Measurements from ENCODE around the gene AUNIP. TPM values are rescaled to one million over a fixed set of nuclear protein-coding genes. Genes with fewer than 3 reads are reported as not detected.

AUNIP gene
- polyA plus RNA-seq, 1 of the 3 experiments (the other 2 are of a cell fraction) = 1.9 TPM

DNA sequence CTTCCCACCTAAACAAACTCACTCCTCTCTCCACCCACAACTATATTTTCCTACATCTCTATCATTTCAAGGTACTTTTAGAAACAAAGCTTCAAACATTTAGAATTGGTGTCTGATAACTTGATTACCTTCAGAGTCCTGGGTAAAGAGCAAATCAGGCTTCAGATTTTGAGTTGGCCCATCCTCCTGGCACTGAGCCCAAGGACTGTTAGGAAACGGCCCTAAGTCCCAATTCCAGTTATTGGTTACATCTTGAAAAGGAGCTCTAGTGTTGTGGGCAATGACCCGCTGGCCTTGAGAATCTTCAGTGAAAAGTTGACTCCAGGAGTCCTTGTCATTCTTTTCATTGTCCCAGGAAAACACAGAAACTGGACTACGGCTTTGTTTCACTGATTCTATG lies 24.4 kb downstream of the AUNIP start:
- DNase-seq = no peak
- ChIA-PET POLR2A (no interaction called here), CTCF (interaction anchor here (1.2 to 2.0 kb wide), 3 partner anchors 8 to 169 kb away, joined by 3 to 4 read pairs (median 3); no protein-coding TSS in a partner anchor)
- Histone ChIP-seq H3K9ac (no peak overlapping the region), H4K20me1 (ENCODE audit: insufficient read depth) (no peaks in the 10 kb centered on the region), H3K27ac (ENCODE audit: low read depth in 2 of 2, low read length in 1 of 2) (no peak overlapping the region), H3F3A (replicated peaks; ENCODE audit: insufficient read depth) (peaks cover 13% of the 10 kb centered on the region), H3K79me2 (ENCODE audit: insufficient read depth) (no peaks in the 10 kb centered on the region; the same call in 1 of the 2 replicates), H3K36me3 (replicated peaks in 1 of 2; ENCODE audit: control insufficient read depth in 1 of 2, insufficient read depth in 2 of 2, low read length in 1 of 2) (peaks cover 25 to 52% of the 10 kb centered on the region in 2 experiments), H3K27me3 (ENCODE audit: insufficient read depth) (no peaks in the 10 kb centered on the region), H3K4me1 (ENCODE audit: control insufficient read depth in 1 of 2, insufficient read depth in 2 of 2, low read depth in 1 of 2, low read length in 1 of 2) (no peaks in the 10 kb centered on the region), H2AFZ (ENCODE audit: low read depth) (no peak overlapping the region), H3K9me3 (no peaks in the 10 kb centered on the region), H3K4me2 (no peak overlapping the region), H3K4me3 (ENCODE audit: low read depth in 2 of 2, low read length in 1 of 2) (no peak overlapping the region), H3K9me2 (no peaks in the 10 kb centered on the region)
- 87% methylated on average over 3 of the region's 3 CpGs for WGBS (ENCODE audit: low lambda C conversion rate)
- no peak for TF ChIP-seq FOXJ3 (CRISPR knock-in tag; IDR thresholded peaks at IDR 0.05)
- TF ChIP-seq EZH2phosphoT487 (IDR thresholded peaks at IDR 0.05; ENCODE audit: borderline replicate concordance, low read depth) = no peak
- TF ChIP-seq GATA2 (CRISPR knock-in tag; IDR thresholded peaks at IDR 0.05) = no peak
- no peak for TF ChIP-seq NRF1 (IDR thresholded peaks at IDR 0.05; ENCODE audit: low read depth, low read length)
- no peak for TF ChIP-seq POLR2AphosphoS5 (IDR thresholded peaks at IDR 0.05; ENCODE audit: low read depth, low read length)
- TF ChIP-seq, protein P1, sequence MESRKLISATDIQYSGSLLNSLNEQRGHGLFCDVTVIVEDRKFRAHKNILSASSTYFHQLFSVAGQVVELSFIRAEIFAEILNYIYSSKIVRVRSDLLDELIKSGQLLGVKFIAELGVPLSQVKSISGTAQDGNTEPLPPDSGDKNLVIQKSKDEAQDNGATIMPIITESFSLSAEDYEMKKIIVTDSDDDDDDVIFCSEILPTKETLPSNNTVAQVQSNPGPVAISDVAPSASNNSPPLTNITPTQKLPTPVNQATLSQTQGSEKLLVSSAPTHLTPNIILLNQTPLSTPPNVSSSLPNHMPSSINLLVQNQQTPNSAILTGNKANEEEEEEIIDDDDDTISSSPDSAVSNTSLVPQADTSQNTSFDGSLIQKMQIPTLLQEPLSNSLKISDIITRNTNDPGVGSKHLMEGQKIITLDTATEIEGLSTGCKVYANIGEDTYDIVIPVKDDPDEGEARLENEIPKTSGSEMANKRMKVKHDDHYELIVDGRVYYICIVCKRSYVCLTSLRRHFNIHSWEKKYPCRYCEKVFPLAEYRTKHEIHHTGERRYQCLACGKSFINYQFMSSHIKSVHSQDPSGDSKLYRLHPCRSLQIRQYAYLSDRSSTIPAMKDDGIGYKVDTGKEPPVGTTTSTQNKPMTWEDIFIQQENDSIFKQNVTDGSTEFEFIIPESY (IDR thresholded peaks at IDR 0.05; ENCODE audit: borderline replicate concordance, low read depth) = no peak
- no peak for TF ChIP-seq SMC3 (IDR thresholded peaks at IDR 0.05; ENCODE audit: low read depth, low read length)
- TF ChIP-seq FOXM1 (IDR thresholded peaks at IDR 0.05; ENCODE audit: low read depth) = no peak
- TF ChIP-seq RAD21 (IDR thresholded peaks at IDR 0.05; ENCODE audit: low read length) = no peak
- no peak for TF ChIP-seq GABPA (IDR thresholded peaks at IDR 0.05; ENCODE audit: low read depth)
- no peak for TF ChIP-seq YY1 (IDR thresholded peaks at IDR 0.05; ENCODE audit: low read depth)
- TF ChIP-seq, protein P2, sequence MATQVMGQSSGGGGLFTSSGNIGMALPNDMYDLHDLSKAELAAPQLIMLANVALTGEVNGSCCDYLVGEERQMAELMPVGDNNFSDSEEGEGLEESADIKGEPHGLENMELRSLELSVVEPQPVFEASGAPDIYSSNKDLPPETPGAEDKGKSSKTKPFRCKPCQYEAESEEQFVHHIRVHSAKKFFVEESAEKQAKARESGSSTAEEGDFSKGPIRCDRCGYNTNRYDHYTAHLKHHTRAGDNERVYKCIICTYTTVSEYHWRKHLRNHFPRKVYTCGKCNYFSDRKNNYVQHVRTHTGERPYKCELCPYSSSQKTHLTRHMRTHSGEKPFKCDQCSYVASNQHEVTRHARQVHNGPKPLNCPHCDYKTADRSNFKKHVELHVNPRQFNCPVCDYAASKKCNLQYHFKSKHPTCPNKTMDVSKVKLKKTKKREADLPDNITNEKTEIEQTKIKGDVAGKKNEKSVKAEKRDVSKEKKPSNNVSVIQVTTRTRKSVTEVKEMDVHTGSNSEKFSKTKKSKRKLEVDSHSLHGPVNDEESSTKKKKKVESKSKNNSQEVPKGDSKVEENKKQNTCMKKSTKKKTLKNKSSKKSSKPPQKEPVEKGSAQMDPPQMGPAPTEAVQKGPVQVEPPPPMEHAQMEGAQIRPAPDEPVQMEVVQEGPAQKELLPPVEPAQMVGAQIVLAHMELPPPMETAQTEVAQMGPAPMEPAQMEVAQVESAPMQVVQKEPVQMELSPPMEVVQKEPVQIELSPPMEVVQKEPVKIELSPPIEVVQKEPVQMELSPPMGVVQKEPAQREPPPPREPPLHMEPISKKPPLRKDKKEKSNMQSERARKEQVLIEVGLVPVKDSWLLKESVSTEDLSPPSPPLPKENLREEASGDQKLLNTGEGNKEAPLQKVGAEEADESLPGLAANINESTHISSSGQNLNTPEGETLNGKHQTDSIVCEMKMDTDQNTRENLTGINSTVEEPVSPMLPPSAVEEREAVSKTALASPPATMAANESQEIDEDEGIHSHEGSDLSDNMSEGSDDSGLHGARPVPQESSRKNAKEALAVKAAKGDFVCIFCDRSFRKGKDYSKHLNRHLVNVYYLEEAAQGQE (IDR thresholded peaks at IDR 0.05; ENCODE audit: low read depth, low read length) = no peak
- no peak for TF ChIP-seq TEAD4 (IDR thresholded peaks at IDR 0.05; ENCODE audit: borderline replicate concordance, insufficient read depth)
- no peak for TF ChIP-seq CHD2 (IDR thresholded peaks at IDR 0.05; ENCODE audit: low read length, partially characterized antibody)
- TF ChIP-seq RCOR1 (IDR thresholded peaks at IDR 0.05; ENCODE audit: low read length) = no peak
- TF ChIP-seq MXI1 (IDR thresholded peaks at IDR 0.05; ENCODE audit: low read depth, low read length) = no peak
- TF ChIP-seq, protein P3, sequence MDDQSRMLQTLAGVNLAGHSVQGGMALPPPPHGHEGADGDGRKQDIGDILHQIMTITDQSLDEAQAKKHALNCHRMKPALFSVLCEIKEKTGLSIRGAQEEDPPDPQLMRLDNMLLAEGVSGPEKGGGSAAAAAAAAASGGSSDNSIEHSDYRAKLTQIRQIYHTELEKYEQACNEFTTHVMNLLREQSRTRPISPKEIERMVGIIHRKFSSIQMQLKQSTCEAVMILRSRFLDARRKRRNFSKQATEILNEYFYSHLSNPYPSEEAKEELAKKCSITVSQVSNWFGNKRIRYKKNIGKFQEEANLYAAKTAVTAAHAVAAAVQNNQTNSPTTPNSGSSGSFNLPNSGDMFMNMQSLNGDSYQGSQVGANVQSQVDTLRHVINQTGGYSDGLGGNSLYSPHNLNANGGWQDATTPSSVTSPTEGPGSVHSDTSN (IDR thresholded peaks at IDR 0.05) = no peak
- TF ChIP-seq MEF2A (IDR thresholded peaks at IDR 0.05; ENCODE audit: borderline replicate concordance, low read depth) = no peak
